ENCODE results near the gene GNAT1. TPM values are rescaled to one million over a fixed set of nuclear protein-coding genes. Genes with fewer than 3 reads are reported as not detected.

GNAT1 gene
- total RNA-seq, 4 donors from 2014 or later, result not detected

DNA sequence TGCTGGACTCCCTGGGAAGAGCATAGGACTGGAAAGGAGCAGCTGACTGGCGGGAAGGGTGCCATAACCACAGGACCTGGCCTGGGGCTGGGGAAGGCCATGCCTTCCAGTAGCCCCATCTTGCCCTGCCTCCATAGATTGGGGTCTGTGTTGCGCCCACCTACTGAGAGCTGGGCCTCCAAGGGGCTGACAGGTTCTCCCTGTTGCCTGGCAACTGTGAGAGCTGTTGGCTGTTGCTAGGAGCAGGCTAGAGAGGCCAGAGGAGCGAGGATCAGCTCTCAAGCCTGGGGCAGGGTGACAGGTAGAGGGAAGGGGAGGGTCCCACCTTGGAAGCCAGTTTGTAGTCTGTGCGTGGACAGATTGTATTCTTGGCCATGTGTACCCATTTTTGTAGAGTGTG is 41.8 kb downstream of the GNAT1 start:
- no peak for ATAC-seq
- Histone ChIP-seq H3K9me3 (no peaks in the 10 kb centered on the region), H3K4me1 (peaks cover 0 to 27% (median 13%) of the 10 kb centered on the region in 3 donors), H3K27me3 (no peaks in the 10 kb centered on the region), H3K27ac (no peak overlapping the region), H3K36me3 (no peaks in the 10 kb centered on the region), H3K4me3 (no peak overlapping the region)
- no CpG with 5 or more reads among the region's 4 CpGs for WGBS, 2 donors (ENCODE audit: low coverage in 1 of 2)
- TF ChIP-seq CTCF (IDR thresholded peaks at IDR 0.05), result no peak
- TF ChIP-seq POLR2AphosphoS5 (IDR thresholded peaks at IDR 0.05), result no peak
- no peak for TF ChIP-seq POLR2A (IDR thresholded peaks at IDR 0.05)
- no peak for TF ChIP-seq EP300 (IDR thresholded peaks at IDR 0.05)

- ATAC-seq, result peak; percentile 95
- H3K4me1 ChIP-seq, result peaks cover 0 to 47% (median 37%) of the 10 kb centered on the region in 3 donors
- peak within 1 kb of the TSS; percentile 83 to 100 (median 97) for H3K27ac ChIP-seq
- no peaks in the 10 kb centered on the region for H3K9me3 ChIP-seq
- peak within 1 kb of the TSS; percentile 67 to 94 for H3K4me3 ChIP-seq
- peaks cover 0 to 6% of the 10 kb centered on the region in 2 donors for H3K36me3 ChIP-seq
- WGBS, 2 donors (ENCODE audit: low coverage in 1 of 2), result 0% methylated on average over 4 of the region's 75 CpGs; no CpG with 5 or more reads in 1 of the 2 donors
- H3K27me3 ChIP-seq, result no peaks in the 10 kb centered on the region
- TF ChIP-seq POLR2A (IDR thresholded peaks at IDR 0.05) (peak; percentile 95), CTCF (IDR thresholded peaks at IDR 0.05) (peak in 2 of 4 experiments; percentile 31 to 41), POLR2AphosphoS5 (IDR thresholded peaks at IDR 0.05) (peak; percentile 96), EP300 (IDR thresholded peaks at IDR 0.05) (no peak)
Observed at GRCh38 chr3:50235716-50236483, 44.5 kb downstream of the GNAT1 start, which contains the start of gene GNAI2. GNAI2 (plus strand) TSS chr3:50236204; CDS start chr3:50236336, 132 bp downstream.

GRCh38 chr3:50236484-50237132 is 45.2 kb downstream of the GNAT1 start:
- TF ChIP-seq POLR2AphosphoS5 (IDR thresholded peaks at IDR 0.05), result no peak
- no peak for TF ChIP-seq CTCF (IDR thresholded peaks at IDR 0.05)
- TF ChIP-seq EP300 (IDR thresholded peaks at IDR 0.05), result no peak
- no peak for TF ChIP-seq POLR2A (IDR thresholded peaks at IDR 0.05)
- WGBS, 2 donors (ENCODE audit: low coverage in 1 of 2), result 0% methylated on average over 10 to 12 of the region's 13 CpGs
- H3K36me3 ChIP-seq, result peaks cover 0 to 6% of the 10 kb centered on the region in 2 donors
- no peaks in the 10 kb centered on the region for H3K9me3 ChIP-seq
- H3K4me1 ChIP-seq, result peaks cover 0 to 54% (median 44%) of the 10 kb centered on the region in 3 donors
- H3K4me3 ChIP-seq, result peak overlapping the region; percentile 67 to 94
- no peak for ATAC-seq
- peak overlapping the region; percentile 83 to 100 (median 97) for H3K27ac ChIP-seq
- no peaks in the 10 kb centered on the region for H3K27me3 ChIP-seq

GRCh38 chr3:50237133-50237651 is 45.8 kb downstream of the GNAT1 start:
- no peaks in the 10 kb centered on the region for H3K27me3 ChIP-seq
- H3K36me3 ChIP-seq, result peaks cover 0 to 6% of the 10 kb centered on the region in 2 donors
- H3K27ac ChIP-seq, result peak overlapping the region; percentile 83 to 100 (median 97)
- no peak for TF ChIP-seq POLR2AphosphoS5 (IDR thresholded peaks at IDR 0.05)
- no peak for TF ChIP-seq CTCF (IDR thresholded peaks at IDR 0.05)
- TF ChIP-seq POLR2A (IDR thresholded peaks at IDR 0.05), result no peak
- no peak for TF ChIP-seq EP300 (IDR thresholded peaks at IDR 0.05)
- ATAC-seq, result no peak
- H3K4me1 ChIP-seq, result peaks cover 0 to 60% (median 50%) of the 10 kb centered on the region in 3 donors
- H3K4me3 ChIP-seq, result peak overlapping the region; percentile 67 to 94
- 0% methylated on average over 2 to 3 of the region's 7 CpGs for WGBS, 2 donors (ENCODE audit: low coverage in 1 of 2)
- H3K9me3 ChIP-seq, result no peaks in the 10 kb centered on the region
